Raji (cell line): Measurements from ENCODE around the gene SPSB3.
A peak's percentile ranks its signal among the peaks of the same experiment; 100 is the strongest.

Experiments
- POLR2A ChIP-seq: IDR thresholded peaks from 2 replicates; pipeline ENCODE4 v1.6.1; 2011; ENCODE audit warnings: low read depth, low read length, control low read depth; ENCODE audit not compliant: insufficient read depth

Gene SPSB3

DNA sequence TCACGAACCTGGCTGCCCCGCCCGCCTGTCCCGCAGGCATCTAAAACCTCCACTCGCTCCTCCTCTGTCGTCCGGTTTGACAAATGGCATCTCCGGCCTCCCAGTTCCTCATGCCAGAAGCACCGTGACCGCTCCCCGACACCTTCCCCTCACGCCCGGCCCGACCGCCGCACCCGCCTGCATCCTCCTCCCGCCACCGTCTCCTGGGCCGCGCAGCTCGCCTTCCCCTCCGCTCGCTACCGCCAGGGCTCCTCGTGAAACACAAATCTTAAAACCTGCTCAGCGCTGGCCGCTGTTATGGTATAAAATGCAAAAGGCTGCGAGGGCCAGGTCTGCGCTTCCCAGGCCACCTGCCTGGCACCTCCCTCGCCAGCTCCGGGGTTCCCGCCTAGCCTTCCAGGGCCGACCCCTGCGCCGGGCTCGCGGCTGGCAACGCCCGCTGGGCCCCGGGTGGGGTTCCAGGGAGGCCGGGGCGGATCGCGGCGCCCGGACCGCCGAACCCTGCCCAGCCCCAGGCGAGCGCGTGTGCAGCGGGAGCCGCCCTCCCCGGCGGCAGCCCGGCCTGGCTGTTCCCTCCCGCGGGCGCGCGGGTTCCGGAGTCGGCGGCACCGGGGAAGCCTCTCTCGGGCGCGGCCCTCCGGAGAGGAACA, 488 bp downstream of the SPSB3 start:
- no peak; the same call in 1 of the 2 replicates for TF ChIP-seq POLR2A

DNA sequence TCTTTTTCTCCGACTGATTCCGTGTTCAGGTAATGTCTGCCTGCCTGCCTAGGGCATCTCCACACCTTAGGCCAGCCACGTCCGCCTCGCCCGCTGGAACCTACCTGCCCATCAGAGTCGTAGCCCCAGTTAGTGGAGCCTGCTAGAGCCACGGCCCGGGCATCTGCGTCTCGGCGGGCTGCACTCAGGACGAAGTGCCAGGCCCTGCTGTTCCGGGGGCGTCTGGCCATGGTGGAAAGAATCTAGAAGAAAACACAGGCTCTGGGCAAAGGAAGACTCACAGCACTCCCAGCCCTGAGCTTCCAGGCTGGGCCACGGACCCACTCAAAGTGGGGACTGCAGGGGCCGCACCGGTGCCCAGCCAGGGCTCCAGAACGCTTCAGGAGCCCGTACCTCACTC, 1.1 kb downstream of the SPSB3 start:
- TF ChIP-seq POLR2A = no peak

DNA sequence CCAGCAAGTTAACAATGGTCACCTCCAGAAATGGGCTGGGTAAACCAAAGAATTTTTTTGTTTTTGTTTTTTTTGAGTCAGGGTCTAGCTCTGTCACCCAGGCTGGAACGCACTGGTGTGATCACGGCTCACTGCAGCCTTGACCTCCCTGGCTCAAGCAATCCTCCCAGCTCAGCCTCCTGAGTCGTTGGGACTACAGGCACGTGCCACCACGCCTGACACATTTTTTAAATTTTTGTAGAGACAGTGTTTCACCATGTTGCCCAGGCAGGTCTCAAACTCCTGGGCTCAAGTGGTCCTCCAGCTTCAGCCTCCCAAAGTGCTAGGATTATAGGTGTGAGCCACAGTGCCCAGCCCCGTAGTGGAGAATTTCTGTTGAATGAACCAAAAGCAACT, 1.7 kb downstream of the SPSB3 start:
- no peak; the same call in 1 of the 2 replicates for TF ChIP-seq POLR2A

DNA sequence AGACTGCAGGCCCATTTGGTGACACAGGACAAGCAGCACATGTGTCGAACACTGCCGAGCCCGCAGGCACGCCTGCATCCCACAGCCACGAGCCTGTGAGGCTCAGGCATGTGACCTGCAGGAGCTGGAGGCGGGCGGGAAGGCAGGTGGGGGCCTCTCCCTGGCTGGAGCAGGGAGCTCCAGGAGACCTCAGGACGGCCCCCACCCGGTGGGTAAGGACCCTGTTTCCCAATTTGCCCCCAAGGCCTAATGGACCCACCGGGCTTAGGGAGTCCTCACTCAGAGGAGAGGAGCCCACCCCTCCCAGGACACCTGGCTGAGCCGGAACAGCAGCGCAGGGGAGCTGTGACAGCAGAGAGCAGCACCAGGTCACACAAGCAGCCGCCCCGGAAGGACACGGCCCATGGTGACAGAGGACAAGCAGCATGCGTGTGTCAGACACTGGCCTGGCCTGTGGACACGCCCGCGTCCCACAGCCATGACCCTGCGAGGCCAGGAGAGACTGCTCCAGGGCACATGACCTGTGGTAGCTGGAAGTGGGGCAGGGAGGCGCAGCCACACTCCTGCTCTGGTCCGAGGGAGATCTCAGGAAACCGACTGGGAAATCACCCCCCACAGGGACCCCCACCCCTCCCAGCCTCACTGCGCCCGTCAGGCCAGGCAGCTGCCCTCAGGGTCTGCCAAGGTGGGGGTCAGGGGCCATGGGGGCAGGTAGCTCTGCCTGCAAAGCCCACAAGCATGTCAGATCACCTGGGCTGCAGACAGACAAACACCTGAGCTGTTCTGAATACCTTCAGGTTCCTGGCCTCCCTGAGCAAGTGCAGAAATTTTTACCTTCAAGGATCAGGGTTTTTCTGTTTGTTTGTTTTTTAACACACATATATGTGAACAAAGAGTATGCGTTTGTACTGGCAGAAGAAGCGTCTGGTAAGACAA, 2.4 kb downstream of the SPSB3 start:
- TF ChIP-seq POLR2A = 0 out of 2 replicates have a peak, but pooled peaks have one; percentile 42

DNA sequence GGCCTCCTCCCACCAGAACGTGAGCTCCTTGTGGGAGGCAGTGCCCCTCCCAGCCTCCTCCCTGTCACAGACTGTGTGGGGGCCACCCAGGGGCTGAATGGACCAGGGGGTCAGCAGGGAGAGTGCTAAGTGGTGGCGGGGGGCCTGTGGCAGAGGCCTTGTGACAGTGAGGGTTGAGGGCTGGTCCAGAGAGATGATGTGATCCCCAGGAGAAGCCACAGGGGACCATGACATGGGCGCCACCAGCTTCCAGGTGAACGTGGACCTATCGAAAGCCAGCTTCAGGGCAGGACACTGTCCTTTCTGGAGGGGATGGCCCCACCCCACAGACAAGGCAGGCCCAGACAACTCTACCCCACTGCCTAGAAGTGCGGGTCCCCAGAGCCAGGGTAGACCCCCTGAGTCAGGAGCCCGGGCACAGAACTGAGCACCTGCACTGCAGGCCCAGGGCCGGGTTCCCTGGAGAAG, 3.1 kb downstream of the SPSB3 start:
- TF ChIP-seq POLR2A = peak; percentile 23; the same call in 1 of the 2 replicates

DNA sequence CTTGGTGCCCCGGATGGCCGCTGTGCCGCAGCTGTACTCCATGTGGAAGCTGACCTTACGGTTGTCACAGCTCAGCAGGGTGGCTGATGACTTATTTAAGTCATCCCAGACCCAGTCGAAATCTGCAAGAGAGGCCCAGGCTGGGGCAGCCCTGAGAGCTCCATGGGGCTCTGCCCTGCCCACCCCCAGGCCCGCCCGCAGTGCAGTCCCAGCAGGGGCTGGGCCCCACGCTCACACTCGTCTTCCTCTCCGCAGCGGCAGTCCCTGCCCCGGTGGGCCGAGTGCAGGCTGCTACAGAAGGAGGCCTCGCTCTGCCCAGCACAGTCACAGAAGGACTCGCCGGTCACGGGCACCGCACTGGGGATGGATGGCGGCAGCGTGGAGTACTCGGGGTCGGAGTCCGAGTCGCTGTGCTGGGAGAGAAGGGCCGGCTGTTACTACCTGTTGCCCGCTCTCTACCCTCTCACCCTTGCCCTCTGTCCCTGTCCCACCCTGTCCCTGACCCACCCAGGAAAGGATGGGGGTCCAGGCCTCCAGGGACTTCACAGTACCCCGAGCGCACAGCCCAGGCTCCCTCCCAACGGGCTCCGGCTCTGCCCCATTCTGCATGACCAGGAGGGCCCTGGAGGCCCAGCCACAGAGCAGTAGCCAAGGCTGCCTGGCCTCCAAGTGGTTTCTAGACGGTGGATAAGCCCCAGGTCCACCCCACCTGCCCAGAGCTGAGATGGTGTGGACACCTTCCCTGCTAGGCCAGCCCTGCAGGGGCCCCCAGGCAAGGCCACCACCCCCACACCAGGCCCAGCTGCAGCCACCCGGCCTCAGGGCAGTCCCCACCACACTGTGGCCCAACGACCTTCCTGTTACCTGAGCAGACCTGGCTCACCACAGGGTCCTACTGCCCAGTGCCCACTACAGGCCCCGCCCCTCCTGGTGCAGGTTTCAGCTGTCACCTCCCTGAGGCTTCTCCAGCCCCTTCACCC, 3.9 kb downstream of the SPSB3 start:
- TF ChIP-seq POLR2A = no peak; the same call in 1 of the 2 replicates

DNA sequence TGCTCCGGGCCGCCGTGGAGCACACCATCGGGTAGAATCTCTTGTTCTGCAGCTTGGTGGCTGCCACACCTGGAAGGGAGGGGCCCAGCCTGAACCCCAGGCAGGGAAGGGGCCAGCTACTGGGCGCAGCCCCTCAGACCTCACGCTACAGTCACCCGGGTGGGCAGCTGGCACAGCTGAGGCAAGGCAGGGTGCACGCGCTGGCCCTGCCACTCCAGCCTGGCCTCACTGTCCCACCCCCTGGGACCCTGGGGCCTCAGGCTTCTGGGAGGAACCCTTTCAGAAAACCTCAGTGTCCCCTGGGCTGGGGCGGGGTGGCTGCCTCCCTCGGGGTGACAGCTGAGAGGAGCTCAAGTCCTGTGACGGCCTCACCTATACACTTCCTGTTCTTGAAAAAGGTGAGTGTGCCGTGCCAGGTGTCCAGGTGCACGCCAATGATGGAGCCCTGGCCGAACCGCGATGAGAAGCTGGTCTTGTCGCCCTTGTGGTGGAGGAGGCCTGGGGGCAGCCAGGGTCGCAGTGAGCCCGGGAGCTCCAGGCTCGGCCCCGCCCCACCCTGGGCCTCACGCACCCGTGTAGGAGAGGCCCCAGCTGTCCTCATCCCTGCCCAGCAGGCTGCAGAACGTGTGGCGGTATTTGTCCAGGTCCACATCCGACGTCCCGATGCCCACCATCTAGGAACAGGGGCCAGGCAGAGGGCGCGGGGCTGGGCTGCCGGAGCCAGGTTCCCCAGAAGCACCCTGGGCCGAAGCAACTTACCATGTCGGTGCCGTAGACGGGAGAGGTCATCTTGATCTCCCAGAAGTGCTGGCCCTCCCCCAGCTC, 4.8 kb downstream of the SPSB3 start:
- peak; percentile 34; the same call in 1 of the 2 replicates for TF ChIP-seq POLR2A

DNA sequence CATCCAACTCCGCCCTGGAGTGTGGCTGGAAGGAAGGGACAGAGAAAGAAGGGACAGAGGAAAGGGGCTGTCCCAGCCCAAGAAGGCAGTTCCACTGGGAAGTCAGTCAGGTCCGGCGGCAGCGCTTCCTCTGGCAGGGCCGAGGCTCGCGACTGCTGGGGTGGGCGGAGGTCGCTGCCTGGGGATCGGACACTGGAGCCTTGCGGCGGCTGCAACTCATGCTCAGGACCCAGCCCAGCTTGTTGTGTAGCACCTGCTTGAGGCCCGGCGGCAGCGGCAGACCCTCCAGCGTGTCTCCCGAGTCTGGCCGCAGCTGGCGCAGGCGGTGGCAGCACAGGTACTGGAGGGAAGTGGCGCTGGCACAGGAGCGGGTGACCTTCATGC, 5.4 kb downstream of the SPSB3 start:
- TF ChIP-seq POLR2A = no peak

DNA sequence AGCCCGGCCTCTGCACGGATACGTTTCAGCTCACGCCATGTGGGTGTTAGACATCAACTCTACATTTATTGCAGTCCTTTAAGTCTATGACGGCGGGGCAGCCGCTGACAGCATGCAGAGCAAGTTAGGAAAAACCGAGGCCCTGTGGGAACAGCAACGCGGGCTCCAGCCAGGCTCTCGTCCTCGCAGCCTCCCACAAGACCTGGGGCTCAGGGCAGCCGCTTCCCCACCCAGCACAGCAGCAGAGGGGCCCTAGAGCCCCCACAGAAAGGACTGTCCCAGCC, 5.8 kb downstream of the SPSB3 start:
- TF ChIP-seq POLR2A = no peak

DNA sequence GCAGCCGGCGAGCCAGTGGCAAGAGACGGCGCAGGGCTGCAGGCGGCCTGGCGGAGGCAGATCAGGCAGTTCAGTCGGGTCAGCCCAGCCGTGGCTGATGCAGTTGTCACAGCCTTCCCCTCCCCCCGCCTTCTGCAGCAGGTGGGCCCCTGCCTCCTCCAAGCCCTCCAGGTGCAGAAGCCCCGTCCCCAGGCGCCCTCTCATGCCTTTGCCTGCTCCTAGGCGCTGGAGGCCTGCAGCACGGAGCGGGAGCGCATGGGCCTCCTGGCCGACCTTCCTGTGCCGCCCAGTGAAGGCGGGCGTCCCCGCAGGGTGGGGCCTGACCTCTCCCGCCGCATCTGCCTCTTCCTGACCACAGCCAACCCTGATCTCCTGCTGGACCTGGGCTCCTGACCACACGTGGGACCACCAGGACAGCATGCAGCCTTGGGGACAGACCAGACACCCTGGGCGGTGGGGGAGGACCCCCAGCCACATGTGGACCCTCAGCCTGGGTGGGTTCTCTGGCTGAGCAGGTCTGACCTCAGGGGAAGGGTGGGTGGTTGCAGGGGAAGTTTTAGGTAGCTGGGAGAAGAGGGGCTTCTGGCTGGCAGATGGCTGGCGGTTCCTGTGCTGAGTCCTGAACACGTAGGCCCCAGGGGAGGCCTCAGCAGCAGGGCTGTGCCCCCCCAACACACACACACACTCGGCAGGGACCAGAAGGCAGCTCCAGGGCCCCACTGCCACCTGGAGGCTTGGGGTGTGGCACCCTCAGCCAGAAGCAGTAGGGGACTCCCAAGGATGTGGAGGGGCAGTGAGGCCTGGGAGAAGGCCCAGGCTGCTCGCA, 6.3 kb downstream of the SPSB3 start:
- no peak for TF ChIP-seq POLR2A

DNA sequence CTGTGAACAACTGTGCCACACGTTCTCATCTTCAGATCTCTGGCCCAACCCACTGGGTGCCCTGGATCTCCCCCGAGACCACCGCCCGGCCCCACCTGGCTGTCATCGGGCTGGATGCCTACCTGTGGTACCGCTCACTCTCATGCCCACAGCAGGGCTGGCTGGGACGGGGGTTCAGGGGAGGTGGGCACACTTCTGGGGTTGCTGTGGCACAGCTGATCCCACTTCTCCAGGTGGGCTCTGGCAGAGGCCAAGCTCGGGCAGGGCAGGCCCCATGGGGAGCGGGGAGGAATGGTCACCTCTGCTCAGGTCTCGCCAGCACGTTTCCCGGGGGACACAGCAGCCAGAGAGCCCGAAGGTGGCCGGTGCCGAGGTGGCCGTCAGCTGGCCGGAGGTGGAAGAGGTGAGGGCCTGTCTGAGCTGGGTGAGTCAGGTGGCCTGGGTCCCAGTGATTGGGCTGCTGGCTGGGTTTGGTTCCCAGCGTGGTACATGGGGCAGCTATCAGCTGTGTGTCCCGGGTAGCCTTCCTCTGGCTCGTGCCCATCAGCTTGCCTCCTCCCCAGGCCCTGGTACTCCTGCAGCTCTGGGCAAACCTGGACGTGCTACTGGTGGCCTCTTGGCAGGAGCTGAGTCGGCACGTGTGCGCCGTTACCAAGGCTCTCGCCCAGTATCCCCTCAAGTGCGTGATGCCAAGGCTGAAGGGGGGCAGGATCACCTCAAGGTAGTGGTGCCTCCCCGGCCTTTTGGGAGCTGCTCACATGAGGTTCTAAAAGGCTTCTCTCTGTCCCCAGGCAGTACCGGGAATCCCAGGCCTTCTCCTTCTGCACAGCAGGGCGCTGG, 7.1 kb downstream of the SPSB3 start:
- no peak for TF ChIP-seq POLR2A

DNA sequence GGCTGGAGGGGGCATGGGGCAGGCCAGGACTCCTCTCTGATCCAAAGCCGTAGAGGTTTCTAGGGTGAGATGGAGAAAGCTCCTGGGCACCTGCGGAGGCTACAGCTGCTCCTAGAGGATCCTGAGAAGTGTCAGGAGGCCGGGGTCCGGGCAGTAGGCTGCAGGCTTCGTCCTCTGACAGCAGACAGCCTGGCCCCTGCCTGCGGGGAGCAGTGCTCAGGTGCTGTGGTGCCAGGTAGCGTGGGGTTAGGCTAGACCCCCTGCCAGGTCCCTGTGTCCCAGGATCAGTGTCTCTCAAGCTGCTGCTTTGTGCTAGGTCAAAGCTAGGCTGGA, 8.0 kb downstream of the SPSB3 start:
- no peak for TF ChIP-seq POLR2A

DNA sequence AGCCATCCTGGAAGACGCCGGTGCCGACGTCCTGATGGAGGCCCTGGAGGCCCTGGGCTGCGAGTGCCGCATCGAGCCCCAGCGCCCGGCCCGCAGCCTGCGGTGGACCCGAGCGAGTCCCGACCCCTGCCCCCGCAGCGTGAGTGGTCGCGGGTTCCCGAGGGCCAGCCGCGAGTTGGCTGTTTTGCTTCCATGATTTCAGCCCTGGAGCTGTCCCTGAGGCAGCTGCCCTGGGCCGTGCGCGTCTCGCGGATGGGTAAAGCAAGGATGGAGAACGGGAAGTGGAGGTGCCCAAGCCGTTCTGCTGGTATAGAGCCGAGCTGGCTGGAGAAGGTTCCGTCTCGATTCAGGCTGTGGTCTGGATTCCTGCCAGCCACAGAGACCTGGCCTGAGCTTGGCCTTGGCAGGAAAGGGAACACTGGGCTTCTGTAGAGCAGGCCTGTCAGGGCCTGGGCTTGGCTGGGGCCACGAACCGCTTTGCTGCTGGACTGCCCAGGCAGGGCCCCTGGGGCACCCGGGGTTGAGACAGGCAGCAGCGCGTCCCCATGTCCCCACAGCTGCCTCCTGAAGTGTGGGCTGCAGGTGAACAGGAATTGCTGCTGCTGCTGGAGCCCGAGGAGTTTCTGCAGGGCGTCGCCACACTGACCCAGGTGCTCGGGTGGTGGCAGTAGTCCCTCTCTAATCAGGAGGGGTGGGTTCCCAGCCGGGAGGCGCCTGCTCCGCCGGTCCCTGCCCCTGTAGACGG, 8.5 kb downstream of the SPSB3 start:
- no peak for TF ChIP-seq POLR2A
